ENCODE measurements around the gene FGF9.

- no peak for TF ChIP-seq POU6F1 (CRISPR knock-in tag; IDR thresholded peaks at IDR 0.05; ENCODE audit: borderline replicate concordance, low read depth)
- no peak for TF ChIP-seq TCF4 (CRISPR knock-in tag; IDR thresholded peaks at IDR 0.05; ENCODE audit: borderline replicate concordance)
- no peak for TF ChIP-seq CSDC2 (CRISPR knock-in tag; IDR thresholded peaks at IDR 0.05)
- TF ChIP-seq TOX (CRISPR knock-in tag; IDR thresholded peaks at IDR 0.05; ENCODE audit: borderline replicate concordance): no peak
- TF ChIP-seq, protein P1, sequence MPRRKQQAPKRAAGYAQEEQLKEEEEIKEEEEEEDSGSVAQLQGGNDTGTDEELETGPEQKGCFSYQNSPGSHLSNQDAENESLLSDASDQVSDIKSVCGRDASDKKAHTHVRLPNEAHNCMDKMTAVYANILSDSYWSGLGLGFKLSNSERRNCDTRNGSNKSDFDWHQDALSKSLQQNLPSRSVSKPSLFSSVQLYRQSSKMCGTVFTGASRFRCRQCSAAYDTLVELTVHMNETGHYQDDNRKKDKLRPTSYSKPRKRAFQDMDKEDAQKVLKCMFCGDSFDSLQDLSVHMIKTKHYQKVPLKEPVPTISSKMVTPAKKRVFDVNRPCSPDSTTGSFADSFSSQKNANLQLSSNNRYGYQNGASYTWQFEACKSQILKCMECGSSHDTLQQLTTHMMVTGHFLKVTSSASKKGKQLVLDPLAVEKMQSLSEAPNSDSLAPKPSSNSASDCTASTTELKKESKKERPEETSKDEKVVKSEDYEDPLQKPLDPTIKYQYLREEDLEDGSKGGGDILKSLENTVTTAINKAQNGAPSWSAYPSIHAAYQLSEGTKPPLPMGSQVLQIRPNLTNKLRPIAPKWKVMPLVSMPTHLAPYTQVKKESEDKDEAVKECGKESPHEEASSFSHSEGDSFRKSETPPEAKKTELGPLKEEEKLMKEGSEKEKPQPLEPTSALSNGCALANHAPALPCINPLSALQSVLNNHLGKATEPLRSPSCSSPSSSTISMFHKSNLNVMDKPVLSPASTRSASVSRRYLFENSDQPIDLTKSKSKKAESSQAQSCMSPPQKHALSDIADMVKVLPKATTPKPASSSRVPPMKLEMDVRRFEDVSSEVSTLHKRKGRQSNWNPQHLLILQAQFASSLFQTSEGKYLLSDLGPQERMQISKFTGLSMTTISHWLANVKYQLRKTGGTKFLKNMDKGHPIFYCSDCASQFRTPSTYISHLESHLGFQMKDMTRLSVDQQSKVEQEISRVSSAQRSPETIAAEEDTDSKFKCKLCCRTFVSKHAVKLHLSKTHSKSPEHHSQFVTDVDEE (CRISPR knock-in tag; IDR thresholded peaks at IDR 0.05): no peak
- no peak for TF ChIP-seq PATZ1 (CRISPR knock-in tag; IDR thresholded peaks at IDR 0.05; ENCODE audit: borderline replicate concordance)
- no peak for TF ChIP-seq GLIS3 (CRISPR knock-in tag; IDR thresholded peaks at IDR 0.05)
- no peak for TF ChIP-seq ARNTL (CRISPR knock-in tag; IDR thresholded peaks at IDR 0.05; ENCODE audit: borderline replicate concordance, low read depth)
- TF ChIP-seq, protein P2, sequence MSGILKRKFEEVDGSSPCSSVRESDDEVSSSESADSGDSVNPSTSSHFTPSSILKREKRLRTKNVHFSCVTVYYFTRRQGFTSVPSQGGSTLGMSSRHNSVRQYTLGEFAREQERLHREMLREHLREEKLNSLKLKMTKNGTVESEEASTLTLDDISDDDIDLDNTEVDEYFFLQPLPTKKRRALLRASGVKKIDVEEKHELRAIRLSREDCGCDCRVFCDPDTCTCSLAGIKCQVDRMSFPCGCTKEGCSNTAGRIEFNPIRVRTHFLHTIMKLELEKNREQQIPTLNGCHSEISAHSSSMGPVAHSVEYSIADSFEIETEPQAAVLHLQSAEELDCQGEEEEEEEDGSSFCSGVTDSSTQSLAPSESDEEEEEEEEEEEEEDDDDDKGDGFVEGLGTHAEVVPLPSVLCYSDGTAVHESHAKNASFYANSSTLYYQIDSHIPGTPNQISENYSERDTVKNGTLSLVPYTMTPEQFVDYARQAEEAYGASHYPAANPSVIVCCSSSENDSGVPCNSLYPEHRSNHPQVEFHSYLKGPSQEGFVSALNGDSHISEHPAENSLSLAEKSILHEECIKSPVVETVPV (CRISPR knock-in tag; IDR thresholded peaks at IDR 0.05): no peak
Observed at GRCh38 chr13:21745307-21745706, 74.4 kb downstream of the FGF9 start.
